ENCODE results near the gene PSG3. TPM values are rescaled to one million over a fixed set of nuclear protein-coding genes. Genes with fewer than 3 reads are reported as not detected.
"Not testable (repeated sequence)": the region's sequence is repeated elsewhere in the genome, so short reads cannot be mapped to it uniquely, and the experiment has no call there.

The PSG3 gene
- total RNA-seq, result not detected

DNA sequence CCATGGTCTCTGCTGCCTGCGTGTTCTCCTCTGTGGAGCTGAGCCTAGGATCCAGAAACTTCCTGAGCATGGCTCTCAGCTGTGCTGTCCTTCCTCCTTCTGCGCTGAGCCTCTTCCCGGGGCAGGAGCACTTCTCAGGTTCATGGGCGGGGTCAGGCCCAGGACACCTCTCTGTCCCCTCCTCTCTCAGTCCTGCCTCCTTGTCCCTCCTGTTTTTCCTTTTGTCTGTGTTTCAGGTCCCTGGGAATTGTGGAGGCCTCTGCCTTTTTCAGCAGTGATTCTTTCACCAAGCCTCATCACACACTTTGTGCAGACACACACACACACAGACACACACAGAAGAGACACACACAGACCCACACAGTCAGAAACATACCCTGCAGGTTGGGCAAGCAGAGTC lies at the start of gene PSG3:
PSG3 (minus strand) TSS at position 101 of the 400 bp plus-strand sequence; CDS start at position 4, 97 bp downstream.
- H3K27me3 ChIP-seq (replicated peaks; ENCODE audit: insufficient read depth); DNase-seq (ENCODE audit: low spot score); H3K4me3 ChIP-seq; H3K9me3 ChIP-seq; H3K4me1 ChIP-seq (ENCODE audit: control insufficient read depth in 1 of 2, low read depth in 2 of 2); H3K36me3 ChIP-seq; H3K27ac ChIP-seq; ATAC-seq (ENCODE audit: insufficient number of reproducible peaks, low FRiP score, low read depth): not testable (repeated sequence)

GRCh38 chr19:42788766-42789165 lies 48.5 kb upstream of the PSG3 start:
- DNase-seq (ENCODE audit: low spot score); ATAC-seq (ENCODE audit: insufficient number of reproducible peaks, low FRiP score, low read depth); H3K27me3 ChIP-seq (replicated peaks; ENCODE audit: insufficient read depth): not testable (repeated sequence)

DNA sequence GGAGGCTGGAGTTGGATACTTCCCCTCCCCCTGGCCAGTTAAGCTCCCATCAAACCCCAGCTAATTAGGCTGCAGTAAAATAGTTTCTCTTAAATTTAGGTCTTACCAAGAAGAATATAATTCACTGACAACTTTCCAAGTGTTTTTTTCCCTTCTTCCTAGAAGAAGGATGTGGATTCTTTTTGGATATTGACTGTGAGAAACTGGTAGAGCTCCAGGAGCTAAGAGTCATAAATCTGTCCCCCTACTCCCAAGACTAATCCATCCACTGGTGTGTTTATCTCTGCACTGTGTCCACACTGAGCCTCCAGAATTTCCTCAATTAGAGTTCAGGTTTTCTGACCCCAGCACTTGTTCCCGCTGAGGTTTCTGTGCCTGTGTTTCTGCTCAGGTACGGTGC lies 47.5 kb upstream of the PSG3 start:
- H3K9me3 ChIP-seq; H3K4me3 ChIP-seq; DNase-seq (ENCODE audit: low spot score); H3K27me3 ChIP-seq (replicated peaks; ENCODE audit: insufficient read depth); H3K4me1 ChIP-seq (ENCODE audit: control insufficient read depth in 1 of 2, low read depth in 2 of 2); ATAC-seq (ENCODE audit: insufficient number of reproducible peaks, low FRiP score, low read depth); H3K27ac ChIP-seq; H3K36me3 ChIP-seq: not testable (repeated sequence)

More at GRCh38 chr19:42788766-42789165, 48.5 kb upstream of the PSG3 start:
- H3K36me3 ChIP-seq; H3K4me3 ChIP-seq; H3K9me3 ChIP-seq; H3K4me1 ChIP-seq (ENCODE audit: control insufficient read depth in 1 of 2, low read depth in 2 of 2); H3K27ac ChIP-seq: not testable (repeated sequence)

- DNase-seq (ENCODE audit: low spot score); H3K4me1 ChIP-seq (ENCODE audit: control insufficient read depth in 1 of 2, low read depth in 2 of 2); H3K27me3 ChIP-seq (replicated peaks; ENCODE audit: insufficient read depth); H3K27ac ChIP-seq; ATAC-seq (ENCODE audit: insufficient number of reproducible peaks, low FRiP score, low read depth); H3K9me3 ChIP-seq; H3K4me3 ChIP-seq; H3K36me3 ChIP-seq: not testable (repeated sequence)
- TF ChIP-seq CTCF (IDR thresholded peaks at IDR 0.05), result peak; percentile 45
These were observed 36.7 kb upstream of the PSG3 start for GRCh38 chr19:42776750-42777612.

GRCh38 chr19:42774510-42775158 lies 34.4 kb upstream of the PSG3 start:
- H3K9me3 ChIP-seq; H3K4me3 ChIP-seq; H3K27ac ChIP-seq; H3K27me3 ChIP-seq (replicated peaks; ENCODE audit: insufficient read depth); DNase-seq (ENCODE audit: low spot score); H3K4me1 ChIP-seq (ENCODE audit: control insufficient read depth in 1 of 2, low read depth in 2 of 2); ATAC-seq (ENCODE audit: insufficient number of reproducible peaks, low FRiP score, low read depth); H3K36me3 ChIP-seq: not testable (repeated sequence)

DNA sequence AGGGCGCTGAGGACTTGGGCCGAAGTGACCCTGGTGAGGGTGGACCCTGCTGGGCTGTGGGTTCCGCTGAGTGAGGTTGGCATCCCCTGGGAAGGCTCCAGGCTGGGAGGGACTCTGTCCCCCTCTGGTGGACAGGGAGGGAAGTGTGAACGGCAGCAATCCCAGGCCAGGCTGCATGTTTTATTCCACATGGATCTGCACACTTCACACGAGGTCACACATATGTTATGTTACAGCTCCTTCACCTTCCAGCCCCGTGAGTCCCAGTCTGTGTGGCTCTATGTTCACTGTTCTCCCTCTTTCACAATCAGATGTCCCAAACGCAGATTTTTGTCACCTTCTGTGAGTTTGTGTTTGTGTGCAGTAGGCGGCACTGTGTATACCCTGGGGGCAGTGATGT lies 27.0 kb upstream of the PSG3 start:
- not testable (repeated sequence) for H3K9me3 ChIP-seq; ATAC-seq (ENCODE audit: insufficient number of reproducible peaks, low FRiP score, low read depth); DNase-seq (ENCODE audit: low spot score); H3K27ac ChIP-seq; H3K4me3 ChIP-seq; H3K27me3 ChIP-seq (replicated peaks; ENCODE audit: insufficient read depth); H3K4me1 ChIP-seq (ENCODE audit: control insufficient read depth in 1 of 2, low read depth in 2 of 2); H3K36me3 ChIP-seq

DNA sequence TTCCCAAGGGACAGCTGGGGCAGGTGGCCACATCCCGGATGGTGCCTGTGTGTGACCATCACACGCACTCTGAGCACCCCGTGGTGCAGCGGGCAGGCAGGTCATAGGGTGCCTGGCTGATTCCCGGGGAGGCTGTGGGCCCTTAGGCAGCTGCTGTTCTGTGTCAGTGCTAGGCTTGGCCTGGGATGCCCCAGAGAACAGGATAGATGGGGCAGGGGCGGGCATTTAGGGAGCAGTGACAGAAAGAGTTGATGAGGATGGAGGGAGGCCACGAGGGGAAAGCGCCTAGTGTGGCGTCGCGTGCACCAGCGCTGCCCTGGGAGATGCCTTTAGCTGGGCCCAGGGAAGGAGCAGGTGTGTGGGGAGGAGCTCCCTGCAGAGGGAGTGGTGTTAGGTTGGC lies 26.6 kb upstream of the PSG3 start:
- H3K9me3 ChIP-seq; H3K4me3 ChIP-seq; H3K36me3 ChIP-seq; H3K27me3 ChIP-seq (replicated peaks; ENCODE audit: insufficient read depth); DNase-seq (ENCODE audit: low spot score); H3K27ac ChIP-seq; ATAC-seq (ENCODE audit: insufficient number of reproducible peaks, low FRiP score, low read depth); H3K4me1 ChIP-seq (ENCODE audit: control insufficient read depth in 1 of 2, low read depth in 2 of 2): not testable (repeated sequence)

- Histone ChIP-seq H3K27ac (no peak overlapping the region), H3K27me3 (replicated peaks; ENCODE audit: insufficient read depth) (no peaks in the 10 kb centered on the region), H3K4me1 (ENCODE audit: control insufficient read depth in 1 of 2, low read depth in 2 of 2) (no peaks in the 10 kb centered on the region), H3K9me3 (no peaks in the 10 kb centered on the region), H3K4me3 (no peak overlapping the region), H3K36me3 (no peaks in the 10 kb centered on the region)
- no peak for TF ChIP-seq CTCF (IDR thresholded peaks at IDR 0.05)
- ATAC-seq (ENCODE audit: insufficient number of reproducible peaks, low FRiP score, low read depth) (no peak), DNase-seq (ENCODE audit: low spot score) (no peak)
These were observed 24.6 kb upstream of the PSG3 start for GRCh38 chr19:42764836-42765235.
